ENCODE data around the gene GTF3C5. TPM values are rescaled to one million over a fixed set of nuclear protein-coding genes. Genes with fewer than 3 reads are reported as not detected.

The GTF3C5 gene
- total and polyA plus RNA-seq, 9 of the 15 experiments (the other 6 are each of a cell fraction or from before 2014, with no cell fraction given): 3.8 to 118 (median 83.7) TPM

GRCh38 chr9:133088146-133088750 lies 57.5 kb downstream of the GTF3C5 start:
- no peaks in the 10 kb centered on the region for H3K36me3 ChIP-seq (ENCODE audit: control insufficient read depth, insufficient read depth, low read length)
- no peaks in the 10 kb centered on the region for H3K9me1 ChIP-seq (ENCODE audit: control insufficient read depth, insufficient read depth, low read length)
- POLR2A ChIA-PET: interaction anchor here (1.2 to 1.3 kb wide), 2 partner anchors 9 to 13 kb away, joined by 3 to 8 read pairs; no protein-coding TSS in a partner anchor
- H3K4me3 ChIP-seq: no peak overlapping the region
- in situ Hi-C loops (cut with MboI): no loop called here
- 38% methylated on average over 9 of the region's 10 CpGs for WGBS (ENCODE audit: insufficient coverage, low coverage, missing lambda C conversion rate)
- no peak overlapping the region for H3K4me2 ChIP-seq (ENCODE audit: insufficient read depth, low read length)
- H3K27me3 ChIP-seq (ENCODE audit: control insufficient read depth in 2 of 2, insufficient read depth in 2 of 2, low read length in 2 of 2): no peaks in the 10 kb centered on the region
- ATAC-seq (no peak), DNase-seq (ENCODE audit: extremely low read depth in 1 of 4, low spot score in 3 of 4) (no peak), FAIRE-seq (no peak)
- intact Hi-C loops (cut with micrococcal nuclease): no loop called here
- H3K4me1 ChIP-seq (replicated peaks in 1 of 2; ENCODE audit: control insufficient read depth in 2 of 2, insufficient read depth in 2 of 2, low read length in 2 of 2): no peaks in the 10 kb centered on the region; a peak in 1 of 5 replicates
- CTCF ChIA-PET (ENCODE audit: low intra/inter-chr PET ratio): no interaction called here
- no peaks in the 10 kb centered on the region for H3K9me3 ChIP-seq (replicated peaks; ENCODE audit: control insufficient read depth, insufficient read depth, low read depth, low read length)
- TF ChIP-seq, protein P1, sequence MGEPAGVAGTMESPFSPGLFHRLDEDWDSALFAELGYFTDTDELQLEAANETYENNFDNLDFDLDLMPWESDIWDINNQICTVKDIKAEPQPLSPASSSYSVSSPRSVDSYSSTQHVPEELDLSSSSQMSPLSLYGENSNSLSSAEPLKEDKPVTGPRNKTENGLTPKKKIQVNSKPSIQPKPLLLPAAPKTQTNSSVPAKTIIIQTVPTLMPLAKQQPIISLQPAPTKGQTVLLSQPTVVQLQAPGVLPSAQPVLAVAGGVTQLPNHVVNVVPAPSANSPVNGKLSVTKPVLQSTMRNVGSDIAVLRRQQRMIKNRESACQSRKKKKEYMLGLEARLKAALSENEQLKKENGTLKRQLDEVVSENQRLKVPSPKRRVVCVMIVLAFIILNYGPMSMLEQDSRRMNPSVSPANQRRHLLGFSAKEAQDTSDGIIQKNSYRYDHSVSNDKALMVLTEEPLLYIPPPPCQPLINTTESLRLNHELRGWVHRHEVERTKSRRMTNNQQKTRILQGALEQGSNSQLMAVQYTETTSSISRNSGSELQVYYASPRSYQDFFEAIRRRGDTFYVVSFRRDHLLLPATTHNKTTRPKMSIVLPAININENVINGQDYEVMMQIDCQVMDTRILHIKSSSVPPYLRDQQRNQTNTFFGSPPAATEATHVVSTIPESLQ (CRISPR knock-in tag; IDR thresholded peaks at IDR 0.05): no peak
- H2AFZ ChIP-seq (ENCODE audit: low read depth, low read length): no peak overlapping the region
- H3K9ac ChIP-seq (ENCODE audit: insufficient read depth in 1 of 2, low read depth in 2 of 2, low read length in 2 of 2): no peak overlapping the region
- H3K79me2 ChIP-seq (ENCODE audit: control insufficient read depth, insufficient read depth, low read length): no peaks in the 10 kb centered on the region
- H3K27ac ChIP-seq (ENCODE audit: extremely low read depth, low read depth, low read length): no peak overlapping the region
- BruUV-seq (replicated peaks): no TSS peak
- no peaks in the 10 kb centered on the region for H4K20me1 ChIP-seq (replicated peaks; ENCODE audit: control insufficient read depth, insufficient read depth, low read length)

DNA sequence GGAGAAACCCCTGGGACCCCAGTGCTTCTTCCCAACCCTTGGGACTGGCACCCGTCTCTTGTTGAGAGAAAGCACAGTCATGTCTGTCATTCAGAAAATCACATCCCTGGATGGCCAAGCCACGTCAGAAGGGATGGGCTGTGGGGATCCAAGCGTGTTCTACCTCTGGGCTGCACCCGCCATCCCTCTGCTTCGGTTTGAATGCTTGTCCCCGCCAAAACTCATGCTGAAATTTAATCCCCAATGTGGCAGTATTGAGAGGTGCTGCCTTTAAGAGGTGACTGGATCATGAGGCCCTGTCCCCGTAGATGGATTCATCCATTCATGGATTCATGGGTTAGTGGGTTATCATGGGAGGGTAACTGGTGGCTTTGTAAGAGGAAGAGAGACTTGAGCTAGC lies 58.0 kb downstream of the GTF3C5 start:
- Histone ChIP-seq H3K4me1 (replicated peaks in 1 of 2; ENCODE audit: control insufficient read depth in 2 of 2, insufficient read depth in 2 of 2, low read length in 2 of 2) (no peaks in the 10 kb centered on the region; a peak in 1 of 5 replicates), H3K4me3 (no peak overlapping the region), H3K9me1 (ENCODE audit: control insufficient read depth, insufficient read depth, low read length) (no peaks in the 10 kb centered on the region), H3K27ac (ENCODE audit: extremely low read depth, low read depth, low read length) (no peak overlapping the region), H3K9me3 (replicated peaks; ENCODE audit: control insufficient read depth, insufficient read depth, low read depth, low read length) (no peaks in the 10 kb centered on the region), H3K9ac (ENCODE audit: insufficient read depth in 1 of 2, low read depth in 2 of 2, low read length in 2 of 2) (no peak overlapping the region; a peak in 1 of 4 replicates), H2AFZ (ENCODE audit: low read depth, low read length) (no peak overlapping the region), H3K27me3 (ENCODE audit: control insufficient read depth in 2 of 2, insufficient read depth in 2 of 2, low read length in 2 of 2) (no peaks in the 10 kb centered on the region), H3K36me3 (ENCODE audit: control insufficient read depth, insufficient read depth, low read length) (no peaks in the 10 kb centered on the region), H4K20me1 (replicated peaks; ENCODE audit: control insufficient read depth, insufficient read depth, low read length) (no peaks in the 10 kb centered on the region), H3K79me2 (ENCODE audit: control insufficient read depth, insufficient read depth, low read length) (no peaks in the 10 kb centered on the region), H3K4me2 (ENCODE audit: insufficient read depth, low read length) (no peak overlapping the region)
- ChIA-PET CTCF (ENCODE audit: low intra/inter-chr PET ratio) (no interaction called here), POLR2A (interaction anchor here (1.2 to 1.3 kb wide), 2 partner anchors 9 to 13 kb away, joined by 3 to 8 read pairs; no protein-coding TSS in a partner anchor)
- no peak for DNase-seq (ENCODE audit: extremely low read depth in 1 of 4, low spot score in 3 of 4)
- no peak for FAIRE-seq
- in situ Hi-C loops (cut with MboI): no loop called here
- TF ChIP-seq PHB2 (IDR thresholded peaks at IDR 0.05; ENCODE audit: low read depth) (no peak), SUPT5H (IDR thresholded peaks at IDR 0.05) (no peak), PCBP1 (IDR thresholded peaks at IDR 0.05; ENCODE audit: low read depth, low read length, poor library complexity, severe bottlenecking) (no peak), MAFF (IDR thresholded peaks at IDR 0.05; ENCODE audit: low read length) (no peak), ZNF707 (CRISPR knock-in tag; conservative IDR thresholded peaks at IDR 0.05) (no peak), CHD4 (IDR thresholded peaks at IDR 0.05; ENCODE audit: insufficient read depth, insufficient replicate concordance, low read depth, low read length, poor library complexity, severe bottlenecking) (no peak), KLF1 (tag; IDR thresholded peaks at IDR 0.05) (no peak), HOXB6 (CRISPR knock-in tag; IDR thresholded peaks at IDR 0.05; ENCODE audit: borderline replicate concordance) (no peak), TRIM28 (IDR thresholded peaks at IDR 0.05) (no peak)
- TF ChIP-seq, protein P2, sequence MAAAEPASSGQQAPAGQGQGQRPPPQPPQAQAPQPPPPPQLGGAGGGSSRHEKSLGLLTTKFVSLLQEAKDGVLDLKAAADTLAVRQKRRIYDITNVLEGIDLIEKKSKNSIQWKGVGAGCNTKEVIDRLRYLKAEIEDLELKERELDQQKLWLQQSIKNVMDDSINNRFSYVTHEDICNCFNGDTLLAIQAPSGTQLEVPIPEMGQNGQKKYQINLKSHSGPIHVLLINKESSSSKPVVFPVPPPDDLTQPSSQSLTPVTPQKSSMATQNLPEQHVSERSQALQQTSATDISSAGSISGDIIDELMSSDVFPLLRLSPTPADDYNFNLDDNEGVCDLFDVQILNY (CRISPR knock-in tag; IDR thresholded peaks at IDR 0.05): no peak
- WGBS (ENCODE audit: insufficient coverage, low coverage, missing lambda C conversion rate): 36% methylated on average over 7 of the region's 7 CpGs
- no peak for ATAC-seq
- no TSS peak for BruUV-seq (replicated peaks)
- intact Hi-C loops (cut with micrococcal nuclease): no loop called here
